Stimulated activated CD4-positive, alpha-beta T cell treated with anti-CD3 and anti-CD28 coated beads, Interleukin-4, amount 100 ng/mL, for 1 hour (primary cell): ENCODE data around the gene CD300E.

ENCODE experiments used
- DNase-seq: peaks from one replicate; pipeline ENCODE4 v3.0.0-alpha.2; 2020

Gene CD300E

GRCh38 chr17:74561586-74561985 is 62.0 kb downstream of the CD300E start:
- DNase-seq, result no peak
